CD4-positive, alpha-beta T cell treated with Interleukin-17A for 1 hour (primary cell): ENCODE data around the gene SERINC5.
"Not testable (repeated sequence)": the region's sequence is repeated elsewhere in the genome, so short reads cannot be mapped to it uniquely, and the experiment has no call there.

Experiments
- DNase-seq: peaks from one replicate; pipeline ENCODE4 v3.0.0-alpha.2; 2020

SERINC5 gene

GRCh38 chr5:80193401-80193800, 62.4 kb downstream of the SERINC5 start:
- DNase-seq = no peak

GRCh38 chr5:80192507-80193241, 63.2 kb downstream of the SERINC5 start:
- peak; percentile 38 for DNase-seq

GRCh38 chr5:80191991-80192398, 63.9 kb downstream of the SERINC5 start:
- DNase-seq = peak; percentile 66

GRCh38 chr5:80191397-80191796, 64.5 kb downstream of the SERINC5 start:
- no peak for DNase-seq

GRCh38 chr5:80190960-80191359, 64.9 kb downstream of the SERINC5 start:
- peak; percentile 37 for DNase-seq

GRCh38 chr5:80189701-80190100, 66.1 kb downstream of the SERINC5 start:
- DNase-seq = no peak

- peak; percentile 26 for DNase-seq
Observed at GRCh38 chr5:80189201-80189600, 66.6 kb downstream of the SERINC5 start.

- no peak for DNase-seq
Observed at GRCh38 chr5:80187421-80188090, 68.3 kb downstream of the SERINC5 start.

GRCh38 chr5:80185535-80185934, 70.3 kb downstream of the SERINC5 start:
- not testable (repeated sequence) for DNase-seq

- peak; percentile 25 for DNase-seq
Observed at GRCh38 chr5:80185095-80185494, 70.8 kb downstream of the SERINC5 start.

GRCh38 chr5:80184235-80185023, 71.4 kb downstream of the SERINC5 start:
- DNase-seq = no peak

- peak; percentile 34 for DNase-seq
Observed at GRCh38 chr5:80183728-80184234, 72.1 kb downstream of the SERINC5 start.

GRCh38 chr5:80182809-80183580, 72.9 kb downstream of the SERINC5 start:
- peak; percentile 25 for DNase-seq

GRCh38 chr5:80181618-80182211, 74.1 kb downstream of the SERINC5 start:
- peak; percentile 80 for DNase-seq

GRCh38 chr5:80177236-80177635, 78.6 kb downstream of the SERINC5 start:
- DNase-seq = no peak

GRCh38 chr5:80175337-80175736, 80.5 kb downstream of the SERINC5 start:
- DNase-seq = no peak

- DNase-seq = no peak
Observed at GRCh38 chr5:80174790-80175189, 81.1 kb downstream of the SERINC5 start.

GRCh38 chr5:80172067-80172695, 83.7 kb downstream of the SERINC5 start:
- no peak for DNase-seq

- DNase-seq = no peak
Observed at GRCh38 chr5:80170117-80170535, 85.7 kb downstream of the SERINC5 start.

GRCh38 chr5:80168388-80169028, 87.3 kb downstream of the SERINC5 start:
- no peak for DNase-seq

GRCh38 chr5:80165452-80165851, 90.4 kb downstream of the SERINC5 start:
- no peak for DNase-seq
